Upper lobe of left lung (tissue), 4 donors: ENCODE measurements around the gene NCAPD2.

Experiments used
- POLR2A ChIP-seq, 4 donors: fragments of 450-650 bp; IDR thresholded peaks; one replicate each; pipeline ENCODE4 v1.5.1; 2016 to 2017; ENCODE audit warnings: antibody characterized with exemption in 4 of 4, mild to moderate bottlenecking in 2 of 4
- POLR2AphosphoS5 ChIP-seq, 2 donors: sonication (generic); formaldehyde crosslinking; IDR thresholded peaks; one replicate each; pipeline ENCODE4 v1.5.1; 2017; ENCODE audit warnings: antibody characterized with exemption in 2 of 2
- TF ChIP-seq, protein P1 (sequence below), 6 experiments: fragments of 450-650 bp in 4 of 6; fragments of 200-600 bp in 2 of 6; sonication (generic) in 2 of 6; IDR thresholded peaks; one replicate each; pipeline ENCODE4 v1.5.1; 2016 to 2019; ENCODE audit warnings: antibody characterized with exemption in 6 of 6

DNA sequence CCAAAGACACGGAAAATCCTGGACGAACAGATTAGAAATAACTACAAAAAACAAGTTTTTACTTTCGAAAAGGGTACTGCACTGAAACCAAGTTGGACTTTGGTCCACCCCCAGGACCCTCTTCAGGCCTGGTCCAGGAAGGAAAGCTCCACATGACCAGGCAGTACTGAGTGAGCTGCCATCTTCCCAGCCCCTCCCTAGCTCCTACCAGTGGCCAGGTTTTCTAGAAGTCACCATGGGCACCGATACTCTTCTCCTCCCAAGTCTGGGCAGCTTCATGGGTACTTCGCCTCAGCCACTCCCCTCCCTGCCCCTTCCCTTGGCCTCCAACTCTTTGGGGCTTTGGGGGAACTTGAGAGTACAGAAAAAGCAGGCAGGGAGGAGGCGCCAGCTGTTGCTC is 30.0 kb upstream of the NCAPD2 start:
- TF ChIP-seq, protein P1, sequence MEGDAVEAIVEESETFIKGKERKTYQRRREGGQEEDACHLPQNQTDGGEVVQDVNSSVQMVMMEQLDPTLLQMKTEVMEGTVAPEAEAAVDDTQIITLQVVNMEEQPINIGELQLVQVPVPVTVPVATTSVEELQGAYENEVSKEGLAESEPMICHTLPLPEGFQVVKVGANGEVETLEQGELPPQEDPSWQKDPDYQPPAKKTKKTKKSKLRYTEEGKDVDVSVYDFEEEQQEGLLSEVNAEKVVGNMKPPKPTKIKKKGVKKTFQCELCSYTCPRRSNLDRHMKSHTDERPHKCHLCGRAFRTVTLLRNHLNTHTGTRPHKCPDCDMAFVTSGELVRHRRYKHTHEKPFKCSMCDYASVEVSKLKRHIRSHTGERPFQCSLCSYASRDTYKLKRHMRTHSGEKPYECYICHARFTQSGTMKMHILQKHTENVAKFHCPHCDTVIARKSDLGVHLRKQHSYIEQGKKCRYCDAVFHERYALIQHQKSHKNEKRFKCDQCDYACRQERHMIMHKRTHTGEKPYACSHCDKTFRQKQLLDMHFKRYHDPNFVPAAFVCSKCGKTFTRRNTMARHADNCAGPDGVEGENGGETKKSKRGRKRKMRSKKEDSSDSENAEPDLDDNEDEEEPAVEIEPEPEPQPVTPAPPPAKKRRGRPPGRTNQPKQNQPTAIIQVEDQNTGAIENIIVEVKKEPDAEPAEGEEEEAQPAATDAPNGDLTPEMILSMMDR (IDR thresholded peaks at IDR 0.05), result no peak
- TF ChIP-seq POLR2A (IDR thresholded peaks at IDR 0.05) (no peak), POLR2AphosphoS5 (IDR thresholded peaks at IDR 0.05) (no peak)
